Liver (tissue), 9 donors: ENCODE measurements around the gene RAB1A. TPM values are rescaled to one million over a fixed set of nuclear protein-coding genes. Genes with fewer than 3 reads are reported as not detected.

Experiments
- DNase-seq: peaks from one replicate; pipeline ENCODE4 v3.0.0-alpha.2; 2017; ENCODE audit warnings: low spot score
- H3K27ac ChIP-seq, 2 donors: one replicate each; pipeline ENCODE4 v1.7.0; 2013; ENCODE audit warnings: inconsistent platforms in 2 of 2, low read length in 2 of 2, control low read depth in 1 of 2, low read depth in 1 of 2, mild to moderate bottlenecking in 1 of 2
- H3K27me3 ChIP-seq, 4 donors: one replicate each; pipeline versions ENCODE4 v1.6.1 to v1.7.0; 2013; ENCODE audit warnings: low read length in 3 of 4, inconsistent platforms in 1 of 4, mild to moderate bottlenecking in 1 of 4, moderate library complexity in 1 of 4; ENCODE audit not compliant: control insufficient read depth in 4 of 4, insufficient read depth in 4 of 4
- H3K36me3 ChIP-seq, 4 donors: one replicate each; pipeline versions ENCODE4 v1.6.1 to v1.7.0; 2013; ENCODE audit warnings: low read length in 3 of 4, mild to moderate bottlenecking in 3 of 4, low read depth in 1 of 4, moderate library complexity in 1 of 4; ENCODE audit not compliant: control insufficient read depth in 4 of 4, insufficient read depth in 3 of 4
- H3K4me1 ChIP-seq, 4 donors: one replicate each; pipeline versions ENCODE4 v1.6.1 to v1.7.0; 2013; ENCODE audit warnings: low read length in 3 of 4, mild to moderate bottlenecking in 3 of 4, moderate library complexity in 1 of 4; ENCODE audit not compliant: control insufficient read depth in 4 of 4, insufficient read depth in 4 of 4
- H3K4me3 ChIP-seq, 3 donors: one replicate each; pipeline versions ENCODE4 v1.6.1 to v1.7.0; 2013; ENCODE audit warnings: low read length in 3 of 3, control low read depth in 1 of 3, low read depth in 1 of 3, mild to moderate bottlenecking in 1 of 3
- H3K9ac ChIP-seq, 2 donors: one replicate each; pipeline ENCODE4 v1.7.0; 2013; ENCODE audit warnings: low read length in 2 of 2, mild to moderate bottlenecking in 2 of 2, moderate library complexity in 2 of 2, control low read depth in 1 of 2, low read depth in 1 of 2
- H3K9me3 ChIP-seq, 4 donors: one replicate each; pipeline versions ENCODE4 v1.6.1 to v1.7.0; 2013; ENCODE audit warnings: low read length in 3 of 4; ENCODE audit not compliant: control insufficient read depth in 4 of 4
- ATF3 ChIP-seq: IDR thresholded peaks from 2 replicates; pipeline ENCODE4 v1.6.1; 2016; ENCODE audit warnings: antibody characterized with exemption
- CTCF ChIP-seq: fragments of 150-350 bp; IDR thresholded peaks from 2 replicates; pipeline ENCODE4 v1.5.1; 2017; ENCODE audit warnings: improper control_type of control experiment, low read depth, low read length; ENCODE audit not compliant: missing input control
- EGR1 ChIP-seq, 2 donors: IDR thresholded peaks; 2 replicates each; pipeline ENCODE4 v1.6.1; 2016 to 2018; ENCODE audit warnings: antibody characterized with exemption in 2 of 2, low read depth in 2 of 2
- FOXA1 ChIP-seq: IDR thresholded peaks from 2 replicates; pipeline ENCODE4 v1.6.1; 2016; ENCODE audit warnings: antibody characterized with exemption
- FOXA2 ChIP-seq: IDR thresholded peaks from 2 replicates; pipeline ENCODE4 v1.6.1; 2016; ENCODE audit warnings: antibody characterized with exemption
- GABPA ChIP-seq, 2 donors: IDR thresholded peaks in 1 of 2; conservative IDR thresholded peaks in 1 of 2; 2 replicates each; pipeline ENCODE4 v1.6.1; 2016; ENCODE audit warnings: antibody characterized with exemption in 2 of 2, mild to moderate bottlenecking in 1 of 2, moderate library complexity in 1 of 2
- HNF4A ChIP-seq, 2 donors: conservative IDR thresholded peaks; 2 replicates each; pipeline ENCODE4 v1.6.1; 2016; ENCODE audit warnings: antibody characterized with exemption in 2 of 2, mild to moderate bottlenecking in 2 of 2
- HNF4G ChIP-seq: IDR thresholded peaks from 2 replicates; pipeline ENCODE4 v1.6.1; 2016; ENCODE audit warnings: antibody characterized with exemption
- JUND ChIP-seq, 2 donors: IDR thresholded peaks; 2 replicates each; pipeline ENCODE4 v1.6.1; 2016; ENCODE audit warnings: antibody characterized with exemption in 2 of 2
- MAX ChIP-seq: IDR thresholded peaks from 2 replicates; pipeline ENCODE4 v1.6.1; 2016; ENCODE audit warnings: antibody characterized with exemption
- NR2F2 ChIP-seq: IDR thresholded peaks from 2 replicates; pipeline ENCODE4 v1.6.1; 2016; ENCODE audit warnings: antibody characterized with exemption
- RAD21 ChIP-seq, 2 donors: IDR thresholded peaks; 2 replicates each; pipeline ENCODE4 v1.6.1; 2016; ENCODE audit warnings: antibody characterized with exemption in 2 of 2, mild to moderate bottlenecking in 2 of 2
- REST ChIP-seq: IDR thresholded peaks from 2 replicates; pipeline ENCODE4 v1.6.1; 2016; ENCODE audit warnings: antibody characterized with exemption, mild to moderate bottlenecking
- RXRA ChIP-seq, 2 donors: IDR thresholded peaks; 2 replicates each; pipeline ENCODE4 v1.6.1; 2017 to 2018; ENCODE audit warnings: antibody characterized with exemption in 2 of 2, mild to moderate bottlenecking in 1 of 2
- SP1 ChIP-seq: IDR thresholded peaks from 2 replicates; pipeline ENCODE4 v1.6.1; 2018; ENCODE audit warnings: antibody characterized with exemption, mild to moderate bottlenecking
- TAF1 ChIP-seq: conservative IDR thresholded peaks from 2 replicates; pipeline ENCODE4 v1.6.1; 2016; ENCODE audit warnings: antibody characterized with exemption, mild to moderate bottlenecking
- YY1 ChIP-seq: IDR thresholded peaks from 2 replicates; pipeline ENCODE4 v1.6.1; 2016; ENCODE audit warnings: antibody characterized with exemption, mild to moderate bottlenecking
- ZBTB33 ChIP-seq: IDR thresholded peaks from 2 replicates; pipeline ENCODE4 v1.6.1; 2016; ENCODE audit warnings: antibody characterized with exemption
- WGBS: extraction: QIAGEN DNeasy Blood & Tissue Kit; methylation state at CpG from one replicate; pipeline ENCODE4 v1.1.7; 2013; 5-methylcytosine and 5-hydroxymethylcytosine counted together
- polyA plus RNA-seq, 2 donors: library from polyadenylated mRNA; stranded (reverse) in 1 of 2; unstranded in 1 of 2; fragments of 200-250 nt in 1 of 2; fragments of >200 nt in 1 of 2; fragmentation: Nextera tagmentation in 1 of 2; extraction: Ambion mirVana in 1 of 2; gene quantifications; one replicate each; pipeline versions ENCODE4 v1.2.1 to v1.2.3, GENCODE V29; 2013 to 2015
- total RNA-seq, 2 donors: library from RNA; depleted of rRNA; stranded (reverse); fragments of >200 nt; gene quantifications; one replicate each; pipeline ENCODE4 v1.2.3, GENCODE V29; 2014
- donor health status: healthy.
- donor health status: healthy.
- donor health status: healthy.
- donor health status: healthy.
- donor health status: healthy.

Gene RAB1A
- total and polyA plus RNA-seq, 4 donors = 52.8 to 89.7 (median 77.8) TPM

- TF ChIP-seq GABPA (IDR thresholded peaks at IDR 0.05 in 1 of 2, conservative IDR thresholded peaks at IDR 0.05 in 1 of 2) = no peak
- TF ChIP-seq ATF3 = no peak
- TF ChIP-seq ZBTB33 = no peak
- TF ChIP-seq RAD21 (IDR thresholded peaks at IDR 0.05) = no peak
- no peak for TF ChIP-seq HNF4G
- TF ChIP-seq HNF4A (conservative IDR thresholded peaks at IDR 0.05) = no peak
- no peak for TF ChIP-seq FOXA1
- no peak for TF ChIP-seq TAF1
- no peak for TF ChIP-seq NR2F2
- no peak for TF ChIP-seq CTCF
- no peak for TF ChIP-seq EGR1 (IDR thresholded peaks at IDR 0.05; ENCODE audit: low read depth in 2 of 2)
- no peak for TF ChIP-seq JUND (IDR thresholded peaks at IDR 0.05)
- no peak for TF ChIP-seq FOXA2
- no peak for TF ChIP-seq MAX
- TF ChIP-seq YY1 = no peak
- no peak for TF ChIP-seq REST
- no peak for TF ChIP-seq SP1
- TF ChIP-seq RXRA (IDR thresholded peaks at IDR 0.05) = no peak
- Histone ChIP-seq H3K27me3 (no peaks in the 10 kb centered on the region), H3K4me3 (no peak overlapping the region), H3K36me3 (no peaks in the 10 kb centered on the region), H3K27ac (no peak overlapping the region), H3K4me1 (no peaks in the 10 kb centered on the region), H3K9ac (no peak overlapping the region), H3K9me3 (no peaks in the 10 kb centered on the region)
- WGBS = 90% methylated on average over 8 of the region's 8 CpGs
- no peak for DNase-seq
These were observed 48.0 kb upstream of the RAB1A start for GRCh38 chr2:65177751-65178442.
